Measurements from ENCODE around the gene MAST2.

The MAST2 gene

DNA sequence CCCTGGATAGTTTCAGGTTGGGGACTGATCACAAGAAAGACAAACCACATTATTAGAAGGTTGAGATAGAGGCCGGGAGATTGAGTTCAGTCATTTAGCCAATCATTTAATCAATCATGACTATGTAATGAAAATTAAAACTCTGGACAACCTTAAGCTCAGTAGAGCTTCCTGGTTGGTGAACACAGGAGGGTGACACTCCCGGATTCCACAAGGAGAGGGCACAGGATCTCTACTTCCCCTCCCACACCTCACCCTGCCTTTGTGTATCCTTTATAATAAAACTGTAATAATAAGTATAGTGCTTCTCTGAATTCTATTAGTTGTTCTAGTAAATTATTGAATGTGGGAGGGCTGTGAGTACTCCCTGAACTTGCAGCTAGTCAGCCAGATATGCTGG lies 178.9 kb downstream of the MAST2 start:
- no peak for DNase-seq (ENCODE audit: low spot score)

DNA sequence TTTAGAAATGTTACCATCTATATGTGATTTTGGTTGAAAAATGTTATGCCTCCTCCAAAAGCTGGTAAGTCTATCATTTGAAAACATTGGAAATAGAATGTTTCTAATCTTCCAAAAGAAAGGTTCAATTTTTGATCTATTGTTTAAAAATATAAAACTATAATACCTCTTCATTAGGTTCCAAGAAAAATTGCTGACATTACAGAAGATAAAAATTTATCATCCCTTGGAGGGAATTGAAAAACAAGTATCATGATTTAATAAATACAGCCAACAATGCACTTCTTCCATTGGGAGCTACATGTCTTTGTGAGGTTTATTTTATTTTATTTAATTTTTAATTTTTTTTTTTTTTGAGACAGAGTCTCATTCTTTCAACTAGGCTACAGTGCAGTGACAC lies 180.6 kb downstream of the MAST2 start:
- no peak for DNase-seq (ENCODE audit: low spot score)

DNA sequence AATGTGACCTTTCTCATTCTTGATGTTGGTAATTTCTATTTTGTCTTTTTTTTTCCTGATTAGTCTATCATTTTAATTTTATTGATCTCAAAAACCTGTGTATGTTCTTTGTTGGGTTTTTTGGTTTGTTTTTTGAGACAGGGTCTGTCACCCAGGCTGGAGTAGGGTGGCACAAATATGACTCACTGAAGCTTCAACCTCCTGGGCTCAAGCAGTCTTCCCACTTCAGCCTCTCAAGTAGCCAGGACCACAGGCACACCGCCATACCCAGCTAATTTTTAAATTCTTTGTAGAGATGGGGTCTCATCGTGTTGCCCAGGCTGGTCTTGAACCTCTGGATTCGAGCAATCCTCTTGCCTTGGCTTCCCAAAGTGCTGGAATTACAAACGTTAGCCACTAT lies 183.8 kb downstream of the MAST2 start:
- DNase-seq (ENCODE audit: low spot score), result no peak

DNA sequence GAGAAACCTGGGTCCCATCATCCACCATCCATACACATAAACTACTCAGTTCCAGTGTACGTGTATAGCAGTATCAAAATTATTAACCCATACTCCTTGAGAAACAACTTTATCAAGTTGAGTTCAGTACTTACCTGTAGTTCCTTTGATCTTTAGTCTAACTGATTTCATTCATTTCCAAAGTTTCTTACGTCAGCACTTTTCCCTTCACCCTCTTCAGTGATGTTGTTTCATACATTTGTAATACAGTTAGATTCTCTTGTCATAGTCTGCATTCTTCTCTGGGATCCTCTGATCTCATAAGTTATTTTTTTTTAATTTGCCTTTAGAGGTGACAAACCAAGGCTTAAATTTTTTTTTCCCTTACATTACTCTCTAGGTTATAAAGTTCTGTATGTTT lies 185.8 kb downstream of the MAST2 start:
- DNase-seq (ENCODE audit: low spot score), result no peak

DNA sequence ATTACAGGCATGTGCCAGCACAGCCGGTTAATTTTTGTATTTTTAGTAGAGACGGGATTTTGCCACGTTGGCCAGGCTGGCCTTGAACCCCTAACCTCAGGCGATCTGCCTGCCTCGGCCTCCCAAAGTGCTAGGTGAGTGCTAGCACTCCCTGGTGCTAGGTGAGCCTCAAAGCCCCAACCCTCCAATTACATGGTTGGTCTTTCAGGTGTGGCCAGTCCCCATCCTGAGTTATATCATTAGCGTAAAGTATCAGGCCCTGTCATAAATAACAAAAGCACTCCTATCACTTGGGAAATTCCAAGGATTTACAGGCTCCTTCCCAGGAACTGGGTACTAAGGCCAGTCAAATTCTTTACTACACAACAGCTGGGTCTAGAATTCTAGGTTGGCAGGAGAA lies 191.0 kb downstream of the MAST2 start:
- DNase-seq (ENCODE audit: low spot score), result no peak

DNA sequence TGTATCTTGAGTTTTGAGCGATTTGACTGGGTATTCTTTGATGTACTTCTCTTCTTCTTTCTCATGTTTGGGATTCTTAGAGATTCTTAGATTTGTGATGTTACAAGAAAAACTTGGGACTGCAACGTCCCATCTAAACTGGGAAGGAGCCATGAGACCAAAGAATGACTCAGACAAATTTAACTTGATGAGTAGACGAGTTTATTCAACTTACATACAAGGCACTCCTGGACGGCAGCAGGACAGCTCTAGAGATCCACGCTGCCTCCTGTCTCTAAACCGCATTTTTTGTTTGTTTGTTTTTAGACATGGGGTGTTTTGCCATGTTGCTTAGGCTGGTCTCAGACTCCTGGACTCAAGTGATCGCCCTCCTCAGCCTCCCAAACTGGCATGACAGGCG lies 191.9 kb downstream of the MAST2 start:
- no peak for DNase-seq (ENCODE audit: low spot score)

DNA sequence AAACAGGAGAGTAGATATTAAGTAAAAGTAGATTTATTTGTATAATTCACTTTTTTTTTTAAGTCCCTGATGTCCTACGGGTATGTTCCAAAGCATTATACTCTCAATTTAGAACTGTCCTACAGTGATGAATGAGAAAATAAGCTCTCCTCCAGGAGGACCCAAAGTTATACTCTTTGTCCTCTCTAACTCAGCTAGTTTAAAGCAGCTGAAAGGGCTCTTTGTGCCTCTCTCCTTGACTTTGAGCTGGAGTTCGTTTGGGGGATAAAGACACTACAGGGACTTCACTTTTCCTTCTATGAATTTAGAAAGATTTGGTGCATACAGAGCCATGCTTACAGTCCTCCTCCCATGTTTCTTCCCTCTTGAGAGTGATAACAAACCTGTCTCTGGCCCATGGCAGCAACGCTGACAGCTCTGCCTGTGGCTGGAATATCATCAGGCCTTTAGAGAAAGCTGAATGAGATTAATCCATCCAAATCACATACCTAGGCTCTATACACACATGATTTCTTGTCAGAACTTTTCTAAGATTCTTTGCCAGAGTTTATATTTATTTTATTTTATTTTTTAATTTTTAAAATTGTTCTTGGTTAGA lies 194.7 kb downstream of the MAST2 start:
- no peak for DNase-seq (ENCODE audit: low spot score)

DNA sequence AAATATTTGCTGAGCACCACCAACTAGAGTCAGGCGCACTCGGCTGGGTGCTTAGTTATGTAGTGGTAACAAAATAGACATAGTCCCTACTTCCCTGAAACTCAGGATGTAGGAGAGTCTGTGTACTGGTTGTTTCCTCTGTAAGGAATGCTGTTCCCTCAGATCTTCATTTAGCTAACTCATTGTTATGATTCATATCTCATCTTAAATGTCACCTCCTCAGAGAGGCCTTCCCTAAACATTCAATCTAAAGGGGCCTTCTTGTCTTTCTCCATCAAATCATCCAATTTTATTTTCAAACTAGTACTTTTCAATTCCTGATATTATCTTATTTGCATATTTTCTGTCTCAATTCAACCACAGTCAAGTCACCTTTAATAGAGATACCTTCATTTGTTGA lies 196.1 kb downstream of the MAST2 start:
- no peak for DNase-seq (ENCODE audit: low spot score)

DNA sequence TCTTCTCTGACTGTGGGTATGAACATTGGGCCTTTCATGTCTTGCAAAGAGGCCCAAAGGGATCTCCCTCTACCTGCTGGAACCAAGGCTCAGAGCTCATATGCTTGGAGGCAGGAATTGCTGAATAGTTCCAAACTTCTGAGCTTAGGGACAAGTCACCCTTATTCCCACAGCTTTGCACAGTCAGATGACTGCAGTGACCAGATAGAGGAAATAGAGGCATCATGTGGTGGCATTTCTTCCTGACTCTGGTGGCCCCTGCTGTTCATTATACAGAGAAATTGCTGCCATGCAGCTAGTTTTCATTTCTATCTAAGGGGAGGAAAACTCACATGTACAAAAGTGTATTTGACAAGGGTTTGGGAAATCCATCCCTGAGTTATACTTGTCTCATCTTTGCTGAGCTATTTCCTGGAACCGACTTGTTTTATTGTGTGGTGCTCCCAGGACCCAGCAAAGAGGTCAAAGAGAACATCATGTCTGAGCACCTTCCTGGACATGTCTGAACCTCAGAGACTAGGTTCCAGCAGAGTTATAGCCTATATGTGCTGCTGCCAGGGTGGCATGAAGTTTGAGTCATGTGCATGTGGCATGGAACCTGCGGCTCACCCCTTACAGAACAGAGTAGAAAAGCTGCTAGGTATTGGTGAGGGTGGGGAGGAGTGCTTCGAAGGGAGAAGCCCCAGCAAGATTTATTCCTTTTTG lies 197.8 kb downstream of the MAST2 start:
- DNase-seq (ENCODE audit: low spot score), result no peak

DNA sequence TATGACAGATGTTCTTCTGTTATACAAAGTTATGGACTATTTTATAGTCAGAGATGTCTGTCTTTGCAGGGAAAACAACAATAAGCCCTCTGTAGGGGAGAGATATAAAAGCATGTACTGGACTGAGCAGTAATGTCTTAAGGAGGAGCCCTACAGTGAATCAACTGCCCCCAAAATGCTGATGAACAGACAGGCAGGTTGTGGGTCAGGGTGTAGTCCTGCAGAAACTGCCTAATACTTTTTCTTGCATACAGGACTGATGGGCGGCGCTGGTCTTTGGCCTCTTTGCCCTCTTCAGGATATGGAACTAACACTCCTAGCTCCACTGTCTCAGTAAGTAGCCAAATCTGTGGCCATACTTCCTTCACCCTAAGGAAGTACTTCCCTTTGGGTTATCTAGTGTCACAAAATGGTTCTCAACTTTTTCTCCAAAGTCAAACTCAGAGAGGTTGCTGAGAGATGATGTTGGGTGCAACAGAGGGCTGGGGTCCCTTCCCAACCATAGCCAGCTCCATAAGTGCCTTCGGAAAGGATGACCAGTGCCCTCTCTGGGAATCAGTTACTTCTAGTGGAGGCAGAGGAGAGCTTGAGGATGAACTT lies 199.2 kb downstream of the MAST2 start:
- no peak for DNase-seq (ENCODE audit: low spot score)

DNA sequence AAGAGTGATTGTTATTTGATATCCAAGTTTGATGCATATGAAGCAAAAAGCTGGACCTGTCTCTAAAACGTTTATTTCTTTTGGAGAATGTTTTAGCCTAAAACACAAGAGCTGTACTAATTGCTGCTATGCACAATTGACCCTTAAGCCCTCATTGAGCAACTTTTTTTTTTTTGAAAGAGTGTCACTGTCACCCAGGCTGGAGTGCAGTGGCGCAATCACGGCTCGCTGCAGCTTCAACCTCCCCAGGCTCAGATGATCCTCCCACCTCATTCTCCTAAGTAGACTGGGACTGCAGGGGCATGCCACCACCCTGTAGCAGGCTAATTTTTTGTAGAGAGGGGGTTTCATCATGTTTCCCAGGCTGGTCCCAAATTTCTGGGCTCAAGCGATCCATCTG lies 199.9 kb downstream of the MAST2 start:
- DNase-seq (ENCODE audit: low spot score), result no peak

DNA sequence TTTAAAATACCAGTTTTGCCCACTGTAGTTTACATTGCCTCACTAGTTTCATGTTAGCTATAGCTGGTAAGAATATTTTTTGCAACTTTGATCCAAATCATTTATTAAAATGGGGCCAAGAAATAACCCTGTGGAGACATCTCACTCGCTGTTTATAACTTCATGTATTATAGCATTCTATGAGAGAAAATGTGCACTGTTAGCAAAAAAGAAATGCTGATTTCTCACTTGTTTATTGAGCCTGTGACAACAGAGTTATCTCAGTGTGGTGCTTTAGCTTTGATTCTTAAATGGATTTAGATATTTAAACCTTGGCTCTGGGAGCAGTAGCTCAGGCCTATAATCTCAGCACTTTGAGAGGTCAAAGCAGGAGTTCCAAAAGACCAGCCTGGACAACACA lies 201.1 kb downstream of the MAST2 start:
- no peak for DNase-seq (ENCODE audit: low spot score)

DNA sequence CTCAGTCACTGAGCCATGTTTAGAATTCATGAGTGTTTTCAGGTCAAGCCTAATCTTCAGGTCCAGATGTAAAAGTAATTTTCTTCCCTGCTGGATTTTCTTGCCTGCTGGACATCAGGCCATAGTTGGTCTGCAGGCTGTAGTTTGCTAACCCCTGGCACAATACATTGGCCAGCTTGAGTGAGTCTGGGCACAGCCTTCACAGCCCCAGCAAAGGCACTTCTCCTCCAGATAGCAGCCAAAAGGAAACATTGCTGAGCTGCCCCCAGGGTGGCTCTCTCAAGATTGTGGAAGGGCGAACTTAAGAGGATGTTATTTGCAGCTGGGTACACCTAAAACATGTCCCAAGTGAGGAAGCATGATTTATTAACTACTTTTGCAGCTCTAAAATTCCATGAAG lies 202.2 kb downstream of the MAST2 start:
- DNase-seq (ENCODE audit: low spot score), result no peak

DNA sequence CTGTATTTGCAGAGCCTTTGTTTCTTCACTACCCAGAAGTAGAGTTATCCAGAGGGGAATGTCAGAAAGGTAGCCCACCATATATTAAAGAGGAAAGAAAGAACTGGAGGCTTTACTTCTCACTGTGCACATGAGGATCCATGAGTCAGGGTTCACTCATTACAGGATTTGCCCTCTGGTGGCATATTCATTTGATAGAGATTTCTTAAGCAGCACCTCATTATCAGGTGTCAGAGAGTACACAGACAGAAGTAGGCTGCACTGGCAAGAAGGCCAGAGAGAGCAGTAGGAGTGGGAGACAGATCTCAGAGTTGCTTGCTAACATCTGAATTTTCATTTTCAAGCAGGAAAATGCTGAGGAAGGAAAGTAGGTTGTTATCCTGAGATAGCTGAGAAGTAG lies 205.2 kb downstream of the MAST2 start:
- no peak for DNase-seq (ENCODE audit: low spot score)

DNA sequence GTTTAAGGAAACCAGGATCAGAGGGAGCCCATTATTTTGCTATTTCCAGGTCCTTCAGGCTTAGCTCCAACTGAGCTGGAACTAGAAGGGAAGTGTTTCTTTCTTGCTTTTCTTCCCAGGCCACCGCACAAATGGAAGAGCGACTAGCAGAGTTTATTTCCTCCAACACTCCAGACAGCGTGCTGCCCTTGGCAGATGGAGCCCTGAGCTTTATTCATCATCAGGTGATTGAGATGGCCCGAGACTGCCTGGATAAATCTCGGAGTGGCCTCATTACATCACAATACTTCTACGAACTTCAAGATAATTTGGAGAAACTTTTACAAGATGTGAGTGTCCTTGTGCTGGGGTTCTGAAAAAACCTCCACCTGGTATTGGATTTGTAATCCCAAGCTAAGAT lies 207.2 kb downstream of the MAST2 start:
- no peak for DNase-seq (ENCODE audit: low spot score)

DNA sequence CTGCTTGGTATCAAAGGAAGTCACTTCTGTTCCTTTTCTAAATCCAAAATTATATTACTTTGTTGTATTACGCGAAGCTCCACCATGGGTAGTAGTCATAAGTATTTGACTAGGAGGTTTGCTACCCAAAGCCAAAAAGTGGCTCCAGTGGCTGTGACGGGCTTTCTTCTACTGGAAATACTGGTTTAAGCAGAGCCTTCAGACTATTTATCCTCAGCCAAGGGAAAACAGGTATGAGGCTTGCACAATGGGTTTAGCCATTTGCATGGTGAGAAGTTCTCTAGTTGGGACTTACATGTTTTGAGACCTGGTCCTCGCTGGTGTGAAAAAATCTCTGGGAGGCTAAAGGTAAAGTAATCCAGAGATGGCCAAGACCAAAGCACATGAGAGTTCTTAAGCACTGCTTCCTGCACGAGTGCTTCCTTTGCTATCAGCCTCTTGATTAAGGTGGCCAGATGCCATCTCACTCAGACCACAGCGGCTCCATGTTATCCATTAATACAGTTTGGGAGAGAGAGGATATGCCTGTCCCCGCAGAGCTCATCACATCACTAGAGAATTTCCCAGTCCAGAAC lies 207.8 kb downstream of the MAST2 start:
- no peak for DNase-seq (ENCODE audit: low spot score)

DNA sequence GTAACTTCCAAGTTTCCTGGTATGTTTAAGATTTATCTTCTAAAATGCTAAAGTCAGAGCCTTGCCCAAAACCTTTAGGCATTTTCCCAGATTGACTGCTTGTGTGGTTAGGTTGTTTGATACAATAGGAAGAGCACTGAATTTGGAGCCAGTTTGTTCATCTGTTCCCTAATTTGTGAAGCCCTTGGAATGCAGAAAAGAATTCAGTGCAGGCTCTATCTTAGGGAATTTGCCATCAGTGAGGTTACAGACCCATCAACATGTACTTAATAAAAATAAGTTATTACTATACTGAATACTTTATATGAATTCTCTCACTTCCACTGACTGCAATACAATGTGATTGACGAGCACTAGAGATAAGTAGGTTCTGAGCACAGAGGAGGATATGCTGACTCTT lies 208.8 kb downstream of the MAST2 start:
- DNase-seq (ENCODE audit: low spot score), result no peak

DNA sequence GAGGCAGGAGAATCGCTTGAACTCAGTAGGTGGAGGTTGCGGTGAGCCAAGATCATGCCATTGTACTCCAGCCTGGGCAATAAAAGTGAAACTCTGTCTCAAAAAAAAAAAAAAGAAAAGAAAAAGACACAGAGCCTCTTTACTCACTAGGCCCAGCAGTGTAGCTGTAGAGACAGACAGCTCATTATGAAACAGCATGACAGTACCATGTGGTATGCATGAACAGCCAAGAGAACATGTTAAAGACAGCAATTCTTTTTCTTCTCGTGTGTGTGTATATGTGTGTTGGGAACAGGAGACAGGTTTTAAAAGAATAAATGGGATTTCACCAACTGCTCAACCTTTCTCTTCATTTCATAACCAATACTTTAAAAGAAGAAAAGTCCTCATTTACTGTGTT lies 210.2 kb downstream of the MAST2 start:
- DNase-seq (ENCODE audit: low spot score), result no peak

DNA sequence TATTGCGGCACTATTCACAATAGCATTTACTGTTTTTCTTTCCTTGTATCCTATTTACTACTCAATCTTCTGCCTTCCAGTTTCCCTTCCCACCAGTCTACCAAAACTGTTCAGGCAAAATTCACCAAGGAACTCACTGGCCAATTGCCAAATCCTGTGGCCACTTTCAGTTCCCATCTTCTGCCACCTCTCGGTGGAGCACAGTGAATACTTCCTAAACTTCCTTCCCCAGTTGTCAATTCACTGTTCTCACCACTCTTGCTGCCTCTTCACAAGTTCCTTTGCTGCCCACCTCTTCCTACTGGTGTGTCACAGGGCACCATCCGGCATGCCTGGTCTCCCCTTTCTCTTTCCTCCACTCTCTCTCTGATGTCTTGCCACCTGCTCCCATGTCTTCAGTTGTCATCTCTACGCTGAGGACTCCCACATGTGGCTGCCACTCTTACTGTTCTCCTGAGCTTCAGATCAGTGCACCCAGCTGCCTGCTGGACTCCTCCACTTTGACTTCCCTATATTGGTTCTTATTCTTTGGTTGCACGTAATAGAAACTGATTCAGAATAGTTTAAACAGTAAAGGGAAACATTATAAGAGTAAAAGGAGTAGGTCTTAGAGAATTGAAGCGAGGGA lies 214.6 kb downstream of the MAST2 start:
- no peak for DNase-seq (ENCODE audit: low spot score)

DNA sequence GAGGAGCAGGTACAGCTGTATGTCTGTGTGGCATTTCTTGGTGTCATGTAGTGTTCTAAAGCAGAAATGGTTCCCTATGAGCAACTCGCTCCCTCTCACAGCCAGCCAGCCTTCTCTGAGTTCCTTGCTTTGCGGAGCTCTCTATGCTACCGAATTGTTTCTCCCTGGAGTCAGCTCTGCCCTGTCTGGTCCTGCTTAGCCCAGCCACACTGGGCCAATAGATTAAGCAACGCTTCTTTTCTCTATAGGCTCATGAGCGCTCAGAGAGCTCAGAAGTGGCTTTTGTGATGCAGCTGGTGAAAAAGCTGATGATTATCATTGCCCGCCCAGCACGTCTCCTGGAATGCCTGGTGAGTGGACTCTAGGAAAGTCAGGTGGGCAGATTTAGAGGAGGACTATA lies 215.9 kb downstream of the MAST2 start:
- DNase-seq (ENCODE audit: low spot score), result no peak

DNA sequence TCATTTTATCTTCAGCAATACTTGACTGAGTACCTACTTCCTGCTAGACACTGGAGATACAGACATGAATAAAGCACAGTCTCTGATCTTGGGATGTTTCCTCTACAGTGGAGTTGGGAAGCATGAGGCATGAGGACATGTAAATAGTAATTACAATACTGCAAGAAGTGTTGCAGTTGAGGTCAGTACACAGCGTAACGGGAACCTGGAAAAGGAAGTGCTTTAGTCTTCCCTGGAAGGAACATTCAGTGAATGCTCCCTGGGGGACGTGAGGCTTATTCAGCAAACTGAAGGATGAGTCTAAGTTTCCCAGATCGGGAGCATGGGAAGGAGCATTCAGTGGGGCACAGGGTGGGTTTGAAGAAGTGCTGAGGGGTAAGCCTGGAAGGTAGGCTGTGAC lies 216.6 kb downstream of the MAST2 start:
- DNase-seq (ENCODE audit: low spot score), result no peak

DNA sequence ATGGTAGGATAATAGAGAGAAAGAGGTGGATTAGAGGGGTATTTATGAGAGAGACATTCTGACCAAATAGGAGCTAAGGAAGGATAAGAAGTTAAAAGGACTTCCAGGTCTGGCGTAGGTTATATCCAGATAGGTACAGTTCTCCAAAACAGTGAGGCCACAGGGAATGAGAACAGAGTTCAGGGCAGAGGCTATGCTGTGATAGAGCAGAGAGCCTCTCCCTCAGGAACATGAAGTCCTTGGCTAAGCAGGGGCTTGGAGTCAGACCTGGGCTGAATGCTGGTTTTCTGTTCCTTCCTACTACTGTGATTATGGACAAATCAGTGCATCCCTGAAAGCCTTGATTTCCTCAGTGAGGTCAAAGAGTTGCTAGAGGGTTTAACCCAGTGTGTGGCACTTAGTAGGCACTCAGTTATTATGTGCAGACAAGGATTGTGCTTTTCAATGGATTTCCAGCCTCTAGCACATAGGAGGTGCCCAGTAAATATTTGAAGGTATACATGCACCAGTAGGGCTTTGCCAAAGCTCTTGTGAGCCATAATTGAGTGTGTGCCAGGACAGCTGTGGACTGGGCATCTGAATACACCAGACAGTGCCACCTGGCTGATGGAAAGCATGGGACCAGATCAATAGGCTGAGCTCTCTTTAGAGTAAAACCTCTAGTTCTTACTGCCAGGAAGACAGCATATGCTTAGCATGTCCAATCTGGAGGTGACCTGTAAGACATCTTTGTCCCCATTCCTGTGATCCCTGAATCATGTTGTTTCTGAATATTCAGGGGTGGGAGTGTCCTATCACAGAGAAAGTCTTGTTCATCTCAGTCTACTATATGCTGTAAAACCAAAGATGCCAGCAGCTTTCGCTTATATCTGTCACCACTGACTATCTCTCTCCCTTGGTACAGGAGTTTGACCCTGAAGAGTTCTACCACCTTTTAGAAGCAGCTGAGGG lies 217.9 kb downstream of the MAST2 start:
- no peak for DNase-seq (ENCODE audit: low spot score)

Data from iPS-NIHi11 (cell line).